HG03575 (cell line): ENCODE measurements around the gene ZRANB3.
"Not testable (repeated sequence)": the region's sequence is repeated elsewhere in the genome, so short reads cannot be mapped to it uniquely, and the experiment has no call there.

ENCODE experiments used
- ATAC-seq: cut with Tn5 transposase; IDR thresholded peaks from one replicate; pipeline ENCODE4 v1.9.1; 2021; ENCODE audit not compliant: unreplicated experiment, insufficient number of reproducible peaks, low FRiP score; ENCODE audit errors: extremely low read depth

ZRANB3 gene

GRCh38 chr2:135494917-135495316 is 36.1 kb downstream of the ZRANB3 start:
- no peak for ATAC-seq

GRCh38 chr2:135494503-135494902 is 36.5 kb downstream of the ZRANB3 start:
- ATAC-seq: no peak

GRCh38 chr2:135490376-135490775 is 40.6 kb downstream of the ZRANB3 start:
- no peak for ATAC-seq

GRCh38 chr2:135485441-135485840 is 45.6 kb downstream of the ZRANB3 start:
- ATAC-seq: no peak

GRCh38 chr2:135475128-135475527 is 55.9 kb downstream of the ZRANB3 start:
- ATAC-seq: no peak

- no peak for ATAC-seq
These were observed 57.5 kb downstream of the ZRANB3 start for GRCh38 chr2:135473567-135473966.

- no peak for ATAC-seq
These were observed 59.9 kb downstream of the ZRANB3 start for GRCh38 chr2:135471106-135471505.

- no peak for ATAC-seq
These were observed 73.7 kb downstream of the ZRANB3 start for GRCh38 chr2:135457279-135457678.

- ATAC-seq: no peak
These were observed 74.2 kb downstream of the ZRANB3 start for GRCh38 chr2:135456835-135457234.

GRCh38 chr2:135456431-135456830 is 74.6 kb downstream of the ZRANB3 start:
- no peak for ATAC-seq

GRCh38 chr2:135454608-135455007 is 76.4 kb downstream of the ZRANB3 start:
- ATAC-seq: no peak

- ATAC-seq: not testable (repeated sequence)
These were observed 78.0 kb downstream of the ZRANB3 start for GRCh38 chr2:135453027-135453426.

GRCh38 chr2:135451966-135452365 is 79.1 kb downstream of the ZRANB3 start:
- ATAC-seq: no peak

GRCh38 chr2:135443013-135443412 is 88.0 kb downstream of the ZRANB3 start:
- ATAC-seq: not testable (repeated sequence)

GRCh38 chr2:135435155-135435554 is 95.9 kb downstream of the ZRANB3 start:
- not testable (repeated sequence) for ATAC-seq

GRCh38 chr2:135424849-135425248 is 106.2 kb downstream of the ZRANB3 start:
- ATAC-seq: no peak

GRCh38 chr2:135422898-135423297 is 108.1 kb downstream of the ZRANB3 start:
- no peak for ATAC-seq

- ATAC-seq: no peak
These were observed 119.4 kb downstream of the ZRANB3 start for GRCh38 chr2:135411646-135412045.

- no peak for ATAC-seq
These were observed 121.6 kb downstream of the ZRANB3 start for GRCh38 chr2:135409436-135409835.

GRCh38 chr2:135396259-135396658 is 134.8 kb downstream of the ZRANB3 start:
- not testable (repeated sequence) for ATAC-seq

- no peak for ATAC-seq
These were observed 144.0 kb downstream of the ZRANB3 start for GRCh38 chr2:135386993-135387392.

- ATAC-seq: no peak
These were observed 152.4 kb downstream of the ZRANB3 start for GRCh38 chr2:135378591-135378990.
